HepG2 (cell line): ENCODE data around the gene C1S. TPM values are rescaled to one million over a fixed set of nuclear protein-coding genes. Genes with fewer than 3 reads are reported as not detected.
A peak's percentile ranks its signal among the peaks of the same experiment; 100 is the strongest.

Source experiments
- ATAC-seq: fragments of 200-7000 bp; cut with Tn5 transposase; 3 replicates; pipeline ENCODE4 v1.9.1; 2020; ENCODE audit warnings: mild to moderate bottlenecking, moderate library complexity
- BruUV-seq: library from RNA; stranded (reverse); fragments of 400-500 nt; replicated peaks from 2 replicates; lab custom pipeline; 2021; lab: Mats Ljungman, UMichigan
- CTCF ChIA-PET: fragments of 300-600 bp; formaldehyde crosslinking; extraction: SDS; loops from one replicate; lab custom pipeline; 2021; ENCODE audit warnings: low total read pairs, inconsistent platforms, low intra/inter-chr PET ratio; lab: Yijun Ruan, JAX
- POLR2A ChIA-PET: fragments of 350-600 bp; sonication (Branson Sonifier 250); formaldehyde crosslinking; loops from one replicate; lab custom pipeline; 2020; ENCODE audit warnings: antibody characterized with exemption, inconsistent platforms; lab: Yijun Ruan, JAX
- DNase-seq: peaks from one replicate; pipeline ENCODE4 v3.0.0-alpha.2; 2015; ENCODE audit warnings: low spot score
- FAIRE-seq: peaks from 3 replicates; lab custom pipeline; 2011; peaks lifted over from hg19 to GRCh38; lab: Jason Lieb, UNC
- H2AFZ ChIP-seq: one replicate; pipeline ENCODE4 v1.6.1; 2011; ENCODE audit warnings: low read length, inconsistent platforms
- H3K27ac ChIP-seq: fragments of 300-600 bp; 3 replicates; pipeline ENCODE4 v1.8.0; 2011; ENCODE audit warnings: mixed run types, mild to moderate bottlenecking, mixed read lengths, low read length, inconsistent platforms; ENCODE audit not compliant: insufficient read depth; ENCODE audit errors: extremely low read length
- H3K27me3 ChIP-seq, 2 experiments: fragments of 200-600 bp in 1 of 2; 2 replicates in 1 of 2; 3 replicates in 1 of 2; pipeline versions ENCODE4 v1.6.0 to v1.8.0; 2011; ENCODE audit warnings: low read length in 2 of 2, mild to moderate bottlenecking in 2 of 2, moderate library complexity in 2 of 2, inconsistent platforms in 1 of 2; ENCODE audit not compliant: insufficient read depth in 2 of 2, control insufficient read depth in 1 of 2
- H3K36me3 ChIP-seq, 2 experiments: fragments of 200-600 bp in 1 of 2; replicated peaks in 1 of 2; 2 replicates in 1 of 2; 3 replicates in 1 of 2; pipeline versions ENCODE4 v1.5.1 to v1.8.0; 2011; ENCODE audit warnings: low read length in 2 of 2, inconsistent platforms in 1 of 2; ENCODE audit not compliant: insufficient read depth in 2 of 2, control insufficient read depth in 1 of 2
- H3K4me1 ChIP-seq: 2 replicates; pipeline ENCODE4 v1.5.1; 2012; ENCODE audit warnings: low read length, inconsistent platforms; ENCODE audit not compliant: insufficient read depth
- H3K4me2 ChIP-seq: 2 replicates; pipeline ENCODE4 v1.6.0; 2011; ENCODE audit warnings: low read depth, low read length, inconsistent platforms
- H3K4me3 ChIP-seq, 3 experiments: fragments of 200-600 bp in 1 of 3; sonication (generic), shearing (Covaris generic) in 1 of 3; replicated peaks in 1 of 3; 2 replicates each; pipeline ENCODE4 v1.5.1; 2011 to 2016; ENCODE audit warnings: low read length in 3 of 3, inconsistent platforms in 2 of 3, low read depth in 2 of 3, mild to moderate bottlenecking in 2 of 3, control low read depth in 1 of 3, mixed read lengths in 1 of 3; ENCODE audit not compliant: insufficient read depth in 1 of 3
- H3K79me2 ChIP-seq: one replicate; pipeline ENCODE4 v1.6.1; 2011; ENCODE audit warnings: low read length, inconsistent platforms; ENCODE audit not compliant: insufficient read depth
- H3K9ac ChIP-seq: 2 replicates; pipeline ENCODE4 v1.6.0; 2011; ENCODE audit warnings: mild to moderate bottlenecking, low read depth, low read length, inconsistent platforms; ENCODE audit not compliant: insufficient read depth
- H3K9me3 ChIP-seq: 2 replicates; pipeline ENCODE4 v1.5.1; 2012; ENCODE audit warnings: mild to moderate bottlenecking, low read length
- H4K20me1 ChIP-seq: 2 replicates; pipeline ENCODE4 v1.6.0; 2011; ENCODE audit warnings: inconsistent platforms, mild to moderate bottlenecking, low read length, moderate library complexity; ENCODE audit not compliant: insufficient read depth
- WGBS: methylation state at CpG from one replicate; pipeline ENCODE4 v1.1.6; 2017; ENCODE audit warnings: low lambda C conversion rate; 5-methylcytosine and 5-hydroxymethylcytosine counted together
- in situ Hi-C: cut with HindIII; loops from 2 replicates; pipeline ENCODE4 v1.10.0; 2017; ENCODE audit warnings: low pct_unique_long_range_greater_than_20kb; ENCODE audit not compliant: extremely low pct_ligation_motif_present
- intact Hi-C: fragments of 100-400 bp; cut with micrococcal nuclease; formaldehyde crosslinking; loops from one replicate; pipeline ENCODE4 v1.10.0; 2022; ENCODE audit not compliant: unreplicated experiment
- polyA plus RNA-seq, 8 experiments: library from polyadenylated mRNA; depleted of rRNA in 3 of 8; stranded (reverse) in 7 of 8; unstranded in 1 of 8; fragments of >200 nt; fragmentation: Illumina TruSeq in 4 of 8; extraction: Trizol in 4 of 8; gene quantifications; 2 replicates each; pipeline versions ENCODE4 v1.2.1 to v1.2.3, GENCODE V29; 2011 to 2016; ENCODE audit warnings: low read depth in 4 of 8, missing spikeins in 1 of 8, mixed read lengths in 1 of 8; ENCODE audit not compliant: insufficient read depth in 1 of 8
- total RNA-seq, 5 experiments: library from RNA; depleted of rRNA; stranded (reverse); fragments of >200 nt; fragmentation: Illumina TruSeq; extraction: Trizol; gene quantifications; 2 replicates each; pipeline ENCODE4 v1.2.3, GENCODE V29; 2016; ENCODE audit warnings: low read depth in 1 of 5
- TF ChIP-seq, protein P1 (sequence below): sonication (generic); formaldehyde crosslinking; IDR thresholded peaks from 2 replicates; pipeline ENCODE4 v1.5.1; 2020; ENCODE audit warnings: mild to moderate bottlenecking, missing genetic modification reagents, moderate library complexity
- TF ChIP-seq, protein P2 (sequence below): sonication (generic); formaldehyde crosslinking; IDR thresholded peaks from 2 replicates; pipeline ENCODE4 v1.4.0; 2020; ENCODE audit warnings: low read depth, mild to moderate bottlenecking, missing genetic modification reagents

C1S gene
- total and polyA plus RNA-seq, 2 of the 13 experiments (the other 11 are each of a cell fraction or from before 2014, with no cell fraction given) = 14.5 to 18.2 TPM

- in situ Hi-C loops (no loop called here), intact Hi-C loops (no loop called here)
- no peaks in the 10 kb centered on the region for H4K20me1 ChIP-seq
- H2AFZ ChIP-seq = no peak overlapping the region
- CTCF ChIA-PET = no interaction called here
- H3K27me3 ChIP-seq = no peaks in the 10 kb centered on the region
- H3K9ac ChIP-seq = no peak overlapping the region
- H3K79me2 ChIP-seq = no peaks in the 10 kb centered on the region
- POLR2A ChIA-PET = no interaction called here
- no TSS peak for BruUV-seq
- H3K9me3 ChIP-seq = no peaks in the 10 kb centered on the region
- ATAC-seq (no peak; the same call in 2 of the 3 replicates), DNase-seq (no peak), FAIRE-seq (no peak)
- no peak overlapping the region for H3K4me2 ChIP-seq
- H3K4me3 ChIP-seq = no peak overlapping the region
- 75% methylated on average over 6 of the region's 10 CpGs for WGBS
- H3K36me3 ChIP-seq = no peaks in the 10 kb centered on the region
- no peak overlapping the region for H3K27ac ChIP-seq
- TF ChIP-seq, protein P1, sequence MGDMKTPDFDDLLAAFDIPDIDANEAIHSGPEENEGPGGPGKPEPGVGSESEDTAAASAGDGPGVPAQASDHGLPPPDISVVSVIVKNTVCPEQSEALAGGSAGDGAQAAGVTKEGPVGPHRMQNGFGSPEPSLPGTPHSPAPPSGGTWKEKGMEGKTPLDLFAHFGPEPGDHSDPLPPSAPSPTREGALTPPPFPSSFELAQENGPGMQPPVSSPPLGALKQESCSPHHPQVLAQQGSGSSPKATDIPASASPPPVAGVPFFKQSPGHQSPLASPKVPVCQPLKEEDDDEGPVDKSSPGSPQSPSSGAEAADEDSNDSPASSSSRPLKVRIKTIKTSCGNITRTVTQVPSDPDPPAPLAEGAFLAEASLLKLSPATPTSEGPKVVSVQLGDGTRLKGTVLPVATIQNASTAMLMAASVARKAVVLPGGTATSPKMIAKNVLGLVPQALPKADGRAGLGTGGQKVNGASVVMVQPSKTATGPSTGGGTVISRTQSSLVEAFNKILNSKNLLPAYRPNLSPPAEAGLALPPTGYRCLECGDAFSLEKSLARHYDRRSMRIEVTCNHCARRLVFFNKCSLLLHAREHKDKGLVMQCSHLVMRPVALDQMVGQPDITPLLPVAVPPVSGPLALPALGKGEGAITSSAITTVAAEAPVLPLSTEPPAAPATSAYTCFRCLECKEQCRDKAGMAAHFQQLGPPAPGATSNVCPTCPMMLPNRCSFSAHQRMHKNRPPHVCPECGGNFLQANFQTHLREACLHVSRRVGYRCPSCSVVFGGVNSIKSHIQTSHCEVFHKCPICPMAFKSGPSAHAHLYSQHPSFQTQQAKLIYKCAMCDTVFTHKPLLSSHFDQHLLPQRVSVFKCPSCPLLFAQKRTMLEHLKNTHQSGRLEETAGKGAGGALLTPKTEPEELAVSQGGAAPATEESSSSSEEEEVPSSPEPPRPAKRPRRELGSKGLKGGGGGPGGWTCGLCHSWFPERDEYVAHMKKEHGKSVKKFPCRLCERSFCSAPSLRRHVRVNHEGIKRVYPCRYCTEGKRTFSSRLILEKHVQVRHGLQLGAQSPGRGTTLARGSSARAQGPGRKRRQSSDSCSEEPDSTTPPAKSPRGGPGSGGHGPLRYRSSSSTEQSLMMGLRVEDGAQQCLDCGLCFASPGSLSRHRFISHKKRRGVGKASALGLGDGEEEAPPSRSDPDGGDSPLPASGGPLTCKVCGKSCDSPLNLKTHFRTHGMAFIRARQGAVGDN (CRISPR knock-in tag) = 0 out of 2 replicates have a peak, but pooled peaks have one; percentile 8
- TF ChIP-seq, protein P2, sequence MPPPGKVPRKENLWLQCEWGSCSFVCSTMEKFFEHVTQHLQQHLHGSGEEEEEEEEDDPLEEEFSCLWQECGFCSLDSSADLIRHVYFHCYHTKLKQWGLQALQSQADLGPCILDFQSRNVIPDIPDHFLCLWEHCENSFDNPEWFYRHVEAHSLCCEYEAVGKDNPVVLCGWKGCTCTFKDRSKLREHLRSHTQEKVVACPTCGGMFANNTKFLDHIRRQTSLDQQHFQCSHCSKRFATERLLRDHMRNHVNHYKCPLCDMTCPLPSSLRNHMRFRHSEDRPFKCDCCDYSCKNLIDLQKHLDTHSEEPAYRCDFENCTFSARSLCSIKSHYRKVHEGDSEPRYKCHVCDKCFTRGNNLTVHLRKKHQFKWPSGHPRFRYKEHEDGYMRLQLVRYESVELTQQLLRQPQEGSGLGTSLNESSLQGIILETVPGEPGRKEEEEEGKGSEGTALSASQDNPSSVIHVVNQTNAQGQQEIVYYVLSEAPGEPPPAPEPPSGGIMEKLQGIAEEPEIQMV (CRISPR knock-in tag) = no peak
- TF ChIP-seq, all 625 proteins: peak for 1
- H3K4me1 ChIP-seq = peaks cover 18% of the 10 kb centered on the region
Observed at GRCh38 chr12:7039403-7039802, 21.1 kb upstream of the C1S start.
